Astrocyte of the spinal cord (primary cell): ENCODE measurements around the gene SNAP47.

Source experiments
- DNase-seq: peaks from one replicate; pipeline ENCODE4 v3.0.0; 2011; ENCODE audit warnings: low read depth, low spot score
- H3K4me3 ChIP-seq: 2 replicates; pipeline ENCODE4 v1.5.1; 2011; ENCODE audit warnings: low read depth, mild to moderate bottlenecking, low read length, moderate library complexity
- CTCF ChIP-seq: IDR thresholded peaks from 2 replicates; pipeline ENCODE4 v1.5.1; 2012; ENCODE audit warnings: low read depth, mild to moderate bottlenecking, low read length, inconsistent platforms
- in situ Hi-C: cut with HindIII; loops from 2 replicates; pipeline ENCODE4 v1.10.0; 2017; ENCODE audit warnings: low sequenced_read_pairs

Gene SNAP47

GRCh38 chr1:227731696-227732585 is 3.3 kb upstream of the SNAP47 start:
- in situ Hi-C loops, result no loop called here
- TF ChIP-seq CTCF, result no peak
- no peak overlapping the region for H3K4me3 ChIP-seq
- no peak for DNase-seq

- in situ Hi-C loops, result no loop called here
- no peak for DNase-seq
- H3K4me3 ChIP-seq, result no peak overlapping the region
- TF ChIP-seq CTCF, result no peak
Measured at GRCh38 chr1:227732586-227733308, 2.5 kb upstream of the SNAP47 start.

- in situ Hi-C loops, result no loop called here
- no peak for TF ChIP-seq CTCF
- H3K4me3 ChIP-seq, result no peak overlapping the region
- no peak for DNase-seq
Measured at GRCh38 chr1:227733309-227733705, 1.9 kb upstream of the SNAP47 start.

- no peak for TF ChIP-seq CTCF
- in situ Hi-C loops, result no loop called here
- peak overlapping the region; percentile 80 for H3K4me3 ChIP-seq
- DNase-seq, result no peak
Measured at GRCh38 chr1:227733751-227734545, 1.3 kb upstream of the SNAP47 start.

- in situ Hi-C loops, result no loop called here
- H3K4me3 ChIP-seq, result peak overlapping the region; percentile 80
- DNase-seq, result no peak
- no peak for TF ChIP-seq CTCF
Measured at GRCh38 chr1:227734546-227734855, 734 bp upstream of the SNAP47 start.

GRCh38 chr1:227735539-227736285 is 477 bp downstream of the SNAP47 start:
- DNase-seq, result no peak
- H3K4me3 ChIP-seq, result peak overlapping the region; percentile 80
- no peak for TF ChIP-seq CTCF
- in situ Hi-C loops, result no loop called here
